ENCODE measurements around the gene NR2C2AP.

The NR2C2AP gene

DNA sequence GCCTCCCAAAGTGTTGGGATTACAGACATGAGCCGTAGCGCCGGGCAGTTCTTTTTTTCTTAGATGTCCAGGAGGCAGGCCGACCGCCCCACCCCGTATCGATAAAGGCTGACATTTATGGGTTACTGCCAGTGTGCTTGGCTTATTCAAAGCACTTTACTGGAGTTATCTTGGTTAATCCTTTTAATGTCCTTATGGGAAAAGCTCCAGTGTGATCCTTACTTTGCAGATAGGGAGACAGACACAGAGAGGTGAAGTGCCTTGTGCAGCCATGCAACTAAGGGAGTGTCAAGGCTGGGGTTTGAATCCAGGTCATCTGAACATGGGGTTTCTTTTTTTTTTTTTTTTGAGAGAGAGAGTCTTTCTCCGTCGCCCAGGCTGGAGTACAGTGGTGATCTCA is 27.8 kb upstream of the NR2C2AP start:
- Histone ChIP-seq H4K20me1 (ENCODE audit: insufficient read depth) (no peaks in the 10 kb centered on the region), H3K36me3 (ENCODE audit: insufficient read depth) (no peaks in the 10 kb centered on the region), H3K79me2 (ENCODE audit: insufficient read depth, low read depth) (no peaks in the 10 kb centered on the region), H3K27ac (no peak overlapping the region), H3K27me3 (ENCODE audit: insufficient read depth, low read depth) (peaks cover 8% of the 10 kb centered on the region; the same call in 1 of the 2 replicates), H3K4me3 (IDR thresholded peaks at IDR 0.05; ENCODE audit: insufficient read depth, low read depth, low read length) (no peak overlapping the region), H3K4me1 (ENCODE audit: low read depth, poor library complexity, severe bottlenecking) (no peaks in the 10 kb centered on the region), H2AFZ (ENCODE audit: low read depth) (no peak overlapping the region), H3K4me2 (no peak overlapping the region), H3K9ac (no peak overlapping the region)
- TF ChIP-seq, protein P1, sequence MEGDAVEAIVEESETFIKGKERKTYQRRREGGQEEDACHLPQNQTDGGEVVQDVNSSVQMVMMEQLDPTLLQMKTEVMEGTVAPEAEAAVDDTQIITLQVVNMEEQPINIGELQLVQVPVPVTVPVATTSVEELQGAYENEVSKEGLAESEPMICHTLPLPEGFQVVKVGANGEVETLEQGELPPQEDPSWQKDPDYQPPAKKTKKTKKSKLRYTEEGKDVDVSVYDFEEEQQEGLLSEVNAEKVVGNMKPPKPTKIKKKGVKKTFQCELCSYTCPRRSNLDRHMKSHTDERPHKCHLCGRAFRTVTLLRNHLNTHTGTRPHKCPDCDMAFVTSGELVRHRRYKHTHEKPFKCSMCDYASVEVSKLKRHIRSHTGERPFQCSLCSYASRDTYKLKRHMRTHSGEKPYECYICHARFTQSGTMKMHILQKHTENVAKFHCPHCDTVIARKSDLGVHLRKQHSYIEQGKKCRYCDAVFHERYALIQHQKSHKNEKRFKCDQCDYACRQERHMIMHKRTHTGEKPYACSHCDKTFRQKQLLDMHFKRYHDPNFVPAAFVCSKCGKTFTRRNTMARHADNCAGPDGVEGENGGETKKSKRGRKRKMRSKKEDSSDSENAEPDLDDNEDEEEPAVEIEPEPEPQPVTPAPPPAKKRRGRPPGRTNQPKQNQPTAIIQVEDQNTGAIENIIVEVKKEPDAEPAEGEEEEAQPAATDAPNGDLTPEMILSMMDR (conservative IDR thresholded peaks at IDR 0.05; ENCODE audit: low read depth, low read length) = no peak

DNA sequence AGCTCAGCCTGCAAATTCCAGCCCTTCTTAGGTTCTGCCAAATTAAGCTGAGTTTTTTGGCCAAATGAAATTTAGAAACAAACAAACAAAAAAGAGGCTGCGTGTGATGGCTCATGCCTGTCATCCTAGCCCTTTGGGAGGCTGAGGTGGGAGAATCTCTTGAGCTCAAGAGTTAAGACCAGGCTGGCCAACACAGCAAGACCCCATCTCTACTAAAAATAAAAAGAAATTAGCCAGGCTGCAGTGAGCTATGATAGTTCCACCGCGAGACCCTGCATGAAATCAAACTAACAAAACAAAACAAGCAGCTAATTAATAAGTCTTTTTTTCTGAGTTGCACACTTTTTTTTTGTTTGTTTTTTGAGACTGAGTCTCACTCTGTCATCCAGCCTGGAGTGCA is 26.5 kb upstream of the NR2C2AP start:
- no peak overlapping the region for H3K4me2 ChIP-seq
- H4K20me1 ChIP-seq (ENCODE audit: insufficient read depth) = no peaks in the 10 kb centered on the region
- TF ChIP-seq, protein P1 (conservative IDR thresholded peaks at IDR 0.05; ENCODE audit: low read depth, low read length) = no peak
- no peak overlapping the region for H3K9ac ChIP-seq
- H3K4me1 ChIP-seq (ENCODE audit: low read depth, poor library complexity, severe bottlenecking) = no peaks in the 10 kb centered on the region
- no peak overlapping the region for H3K4me3 ChIP-seq (IDR thresholded peaks at IDR 0.05; ENCODE audit: insufficient read depth, low read depth, low read length)
- no peak overlapping the region for H2AFZ ChIP-seq (ENCODE audit: low read depth)
- H3K27me3 ChIP-seq (ENCODE audit: insufficient read depth, low read depth) = peaks cover 8% of the 10 kb centered on the region; the same call in 1 of the 2 replicates
- H3K79me2 ChIP-seq (ENCODE audit: insufficient read depth, low read depth) = no peaks in the 10 kb centered on the region
- no peak overlapping the region for H3K27ac ChIP-seq
- H3K36me3 ChIP-seq (ENCODE audit: insufficient read depth) = no peaks in the 10 kb centered on the region

DNA sequence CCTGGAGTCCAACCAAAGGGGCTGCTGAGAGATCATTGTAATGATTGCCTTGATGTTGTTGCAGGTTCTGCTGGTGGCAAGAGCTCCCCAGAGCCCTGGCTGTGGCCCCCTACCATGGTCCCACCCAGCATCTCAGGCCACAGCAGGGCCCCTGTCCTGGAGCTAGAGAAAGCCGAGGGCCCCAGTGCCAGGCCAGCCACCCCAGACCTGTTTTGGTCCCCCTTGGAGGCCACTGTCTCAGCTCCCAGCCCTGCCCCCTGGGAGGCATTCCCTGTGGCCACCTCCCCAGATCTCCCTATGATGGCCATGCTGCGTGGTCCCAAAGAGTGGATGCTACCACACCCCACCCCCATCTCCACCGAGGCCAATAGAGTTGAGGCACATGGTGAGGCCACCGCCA is 24.0 kb upstream of the NR2C2AP start:
- Histone ChIP-seq H3K9ac (no peak overlapping the region), H3K27ac (no peak overlapping the region), H3K4me1 (ENCODE audit: low read depth, poor library complexity, severe bottlenecking) (no peaks in the 10 kb centered on the region), H3K4me2 (no peak overlapping the region), H3K36me3 (ENCODE audit: insufficient read depth) (no peaks in the 10 kb centered on the region), H3K79me2 (ENCODE audit: insufficient read depth, low read depth) (no peaks in the 10 kb centered on the region), H3K4me3 (IDR thresholded peaks at IDR 0.05; ENCODE audit: insufficient read depth, low read depth, low read length) (no peak overlapping the region), H2AFZ (ENCODE audit: low read depth) (no peak overlapping the region), H4K20me1 (ENCODE audit: insufficient read depth) (no peaks in the 10 kb centered on the region), H3K27me3 (ENCODE audit: insufficient read depth, low read depth) (peaks cover 8% of the 10 kb centered on the region; the same call in 1 of the 2 replicates)
- TF ChIP-seq, protein P1 (conservative IDR thresholded peaks at IDR 0.05; ENCODE audit: low read depth, low read length) = no peak

DNA sequence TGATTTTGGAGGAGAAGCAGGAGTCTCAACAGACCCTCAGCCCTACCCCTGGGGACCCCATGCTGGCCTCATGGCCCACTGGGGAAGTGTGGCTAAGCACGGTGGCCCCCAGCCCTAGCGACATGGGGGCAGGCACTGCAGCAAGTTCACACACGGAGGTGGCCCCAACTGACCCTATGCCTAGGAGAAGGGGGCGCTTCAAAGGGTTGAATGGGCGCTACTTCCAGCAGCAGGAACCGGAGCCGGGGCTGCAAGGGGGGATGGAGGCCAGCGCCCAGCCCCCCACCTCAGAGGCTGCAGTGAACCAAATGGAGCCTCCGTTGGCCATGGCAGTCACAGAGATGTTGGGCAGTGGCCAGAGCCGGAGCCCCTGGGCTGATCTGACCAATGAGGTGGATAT is 23.4 kb upstream of the NR2C2AP start:
- Histone ChIP-seq H3K4me1 (ENCODE audit: low read depth, poor library complexity, severe bottlenecking) (no peaks in the 10 kb centered on the region), H3K4me3 (IDR thresholded peaks at IDR 0.05; ENCODE audit: insufficient read depth, low read depth, low read length) (no peak overlapping the region), H3K4me2 (no peak overlapping the region), H4K20me1 (ENCODE audit: insufficient read depth) (no peaks in the 10 kb centered on the region), H3K36me3 (ENCODE audit: insufficient read depth) (no peaks in the 10 kb centered on the region), H3K27me3 (ENCODE audit: insufficient read depth, low read depth) (peaks cover 8% of the 10 kb centered on the region; the same call in 1 of the 2 replicates), H3K9ac (no peak overlapping the region), H2AFZ (ENCODE audit: low read depth) (no peak overlapping the region), H3K27ac (no peak overlapping the region), H3K79me2 (ENCODE audit: insufficient read depth, low read depth) (no peaks in the 10 kb centered on the region)
- TF ChIP-seq, protein P1 (conservative IDR thresholded peaks at IDR 0.05; ENCODE audit: low read depth, low read length) = no peak
